IMR-90 (cell line): ENCODE data around the gene RBBP8. TPM values are rescaled to one million over a fixed set of nuclear protein-coding genes. Genes with fewer than 3 reads are reported as not detected.

ENCODE experiments used
- ATAC-seq: fragments of 200-7000 bp; cut with Tn5 transposase; 2 replicates; pipeline ENCODE4 v1.9.1; 2020; ENCODE audit warnings: low read depth, mild to moderate bottlenecking, moderate library complexity
- BruUV-seq: library from RNA; stranded (reverse); fragments of 400-500 nt; replicated peaks from 2 replicates; lab custom pipeline; 2021; lab: Mats Ljungman, UMichigan
- CTCF ChIA-PET: fragments of 300-600 bp; formaldehyde crosslinking; extraction: SDS; loops from one replicate; lab custom pipeline; 2021; ENCODE audit warnings: antibody characterized with exemption; lab: Yijun Ruan, JAX
- POLR2A ChIA-PET: fragments of 300-600 bp; sonication (Branson Sonifier 250); formaldehyde crosslinking; loops from one replicate; lab custom pipeline; 2022; ENCODE audit warnings: antibody characterized with exemption; ENCODE audit not compliant: unreplicated experiment; lab: Charles Lee
- DNase-seq: peaks from one replicate; pipeline ENCODE4 v3.0.0; 2013
- H2AFZ ChIP-seq: replicated peaks from 2 replicates; pipeline ENCODE3; 2013; ENCODE audit warnings: low read length, mild to moderate bottlenecking; ENCODE audit not compliant: poor library complexity
- H2AK5ac ChIP-seq: 2 replicates; pipeline ENCODE4 v1.6.1; 2013; ENCODE audit warnings: low read depth, low read length, inconsistent platforms
- H2AK9ac ChIP-seq: replicated peaks from 2 replicates; pipeline ENCODE3; 2013; ENCODE audit warnings: mild to moderate bottlenecking, low read depth, low read length, moderate library complexity; ENCODE audit not compliant: poor library complexity
- H2BK120ac ChIP-seq: 2 replicates; pipeline ENCODE4 v1.6.1; 2013; ENCODE audit warnings: low read depth, low read length, inconsistent platforms
- H2BK15ac ChIP-seq: 3 replicates; pipeline ENCODE4 v1.6.1; 2013; ENCODE audit warnings: low read depth, low read length, inconsistent platforms
- H2BK20ac ChIP-seq: 2 replicates; pipeline ENCODE4 v1.6.1; 2013; ENCODE audit warnings: low read depth, mild to moderate bottlenecking, inconsistent platforms, low read length, moderate library complexity
- H2BK5ac ChIP-seq: 2 replicates; pipeline ENCODE4 v1.6.1; 2013; ENCODE audit warnings: mild to moderate bottlenecking, low read depth, low read length, inconsistent platforms; ENCODE audit not compliant: poor library complexity, severe bottlenecking
- H3K14ac ChIP-seq: replicated peaks from 2 replicates; pipeline ENCODE4 v1.6.1; 2013; ENCODE audit warnings: low read depth, low read length, inconsistent platforms
- H3K18ac ChIP-seq: 2 replicates; pipeline ENCODE4 v1.6.1; 2013; ENCODE audit warnings: low read depth, low read length, control low read depth
- H3K23ac ChIP-seq: 2 replicates; pipeline ENCODE4 v1.6.1; 2013; ENCODE audit warnings: low read depth, low read length, inconsistent platforms
- H3K27ac ChIP-seq: 2 replicates; pipeline ENCODE4 v1.5.1; 2013; ENCODE audit warnings: mild to moderate bottlenecking, control low read depth, low read length; ENCODE audit not compliant: insufficient read depth
- H3K27me3 ChIP-seq: 2 replicates; pipeline ENCODE4 v1.6.1; 2013; ENCODE audit warnings: low read length; ENCODE audit not compliant: control insufficient read depth, insufficient read depth
- H3K36me3 ChIP-seq: 2 replicates; pipeline ENCODE4 v1.6.1; 2013; ENCODE audit warnings: low read length, mixed read lengths; ENCODE audit not compliant: control insufficient read depth, insufficient read depth
- H3K4ac ChIP-seq: 2 replicates; pipeline ENCODE4 v1.6.1; 2013; ENCODE audit warnings: low read depth, low read length, inconsistent platforms
- H3K4me1 ChIP-seq: 2 replicates; pipeline ENCODE4 v1.6.1; 2013; ENCODE audit warnings: low read length, mixed read lengths; ENCODE audit not compliant: control insufficient read depth, insufficient read depth
- H3K4me2 ChIP-seq: 2 replicates; pipeline ENCODE4 v1.6.1; 2013; ENCODE audit warnings: low read depth, mild to moderate bottlenecking, control low read depth, low read length, moderate library complexity
- H3K4me3 ChIP-seq: 2 replicates; pipeline ENCODE4 v1.5.1; 2013; ENCODE audit warnings: low read depth, mild to moderate bottlenecking, control low read depth, low read length, moderate library complexity; ENCODE audit not compliant: insufficient read depth
- H3K56ac ChIP-seq: 2 replicates; pipeline ENCODE4 v1.6.1; 2013; ENCODE audit warnings: low read length, inconsistent platforms; ENCODE audit not compliant: insufficient read depth; ENCODE audit errors: extremely low read depth
- H3K79me1 ChIP-seq, 2 experiments: 2 replicates each; pipeline ENCODE4 v1.6.1; 2013; ENCODE audit warnings: low read length in 2 of 2, inconsistent platforms in 1 of 2, low read depth in 1 of 2
- H3K9ac ChIP-seq: 2 replicates; pipeline ENCODE4 v1.6.1; 2013; ENCODE audit warnings: low read depth, low read length, control low read depth
- H3K9me1 ChIP-seq: 2 replicates; pipeline ENCODE4 v1.6.1; 2013; ENCODE audit warnings: low read length, inconsistent platforms; ENCODE audit not compliant: insufficient read depth
- H3K9me3 ChIP-seq: 2 replicates; pipeline ENCODE4 v1.6.1; 2013; ENCODE audit warnings: low read length; ENCODE audit not compliant: control insufficient read depth, insufficient read depth
- H4K20me1 ChIP-seq: 2 replicates; pipeline ENCODE4 v1.6.1; 2013; ENCODE audit warnings: low read length, inconsistent platforms; ENCODE audit not compliant: insufficient read depth
- H4K5ac ChIP-seq: 2 replicates; pipeline ENCODE4 v1.6.1; 2013; ENCODE audit warnings: mild to moderate bottlenecking, low read depth, low read length, control low read depth
- H4K8ac ChIP-seq, 2 experiments: 2 replicates each; pipeline ENCODE4 v1.6.1; 2013; ENCODE audit warnings: low read depth in 2 of 2, low read length in 2 of 2, control low read depth in 1 of 2, inconsistent platforms in 1 of 2
- H4K91ac ChIP-seq: 2 replicates; pipeline ENCODE4 v1.6.1; 2013; ENCODE audit warnings: low read depth, low read length, inconsistent platforms; ENCODE audit not compliant: insufficient read depth
- BHLHE40 ChIP-seq: fragments of 150-350 bp; IDR thresholded peaks from 2 replicates; pipeline ENCODE4 v1.6.1; 2016; ENCODE audit warnings: mild to moderate bottlenecking, low read depth, low read length
- CEBPB ChIP-seq: IDR thresholded peaks from 2 replicates; pipeline ENCODE4 v1.6.1; 2012; ENCODE audit warnings: low read depth, low read length, improper control_type of control experiment
- CHD1 ChIP-seq: IDR thresholded peaks from 2 replicates; pipeline ENCODE4 v1.6.1; 2012; ENCODE audit warnings: low read depth, low read length, improper control_type of control experiment
- CTCF ChIP-seq: conservative IDR thresholded peaks from 2 replicates; pipeline ENCODE4 v1.5.1; 2012; ENCODE audit warnings: mild to moderate bottlenecking, low read depth, low read length, improper control_type of control experiment
- FOS ChIP-seq: fragments of 150-350 bp; IDR thresholded peaks from 2 replicates; pipeline ENCODE4 v1.6.1; 2016; ENCODE audit warnings: low read depth, low read length
- MAFK ChIP-seq: IDR thresholded peaks from 2 replicates; pipeline ENCODE4 v1.6.1; 2012; ENCODE audit warnings: low read depth, low read length, improper control_type of control experiment
- MAZ ChIP-seq: IDR thresholded peaks from 2 replicates; pipeline ENCODE4 v1.6.1; 2012; ENCODE audit warnings: low read depth, mild to moderate bottlenecking, low read length, improper control_type of control experiment, moderate library complexity, borderline replicate concordance
- MXI1 ChIP-seq: IDR thresholded peaks from 2 replicates; pipeline ENCODE4 v1.6.1; 2012; ENCODE audit warnings: low read depth, mild to moderate bottlenecking, low read length, moderate library complexity, borderline replicate concordance
- NFE2L2 ChIP-seq: fragments of 150-350 bp; IDR thresholded peaks from 2 replicates; pipeline ENCODE4 v1.6.1; 2016; ENCODE audit warnings: low read depth, mild to moderate bottlenecking, low read length
- POLR2A ChIP-seq: IDR thresholded peaks from 2 replicates; pipeline ENCODE4 v1.6.1; 2012; ENCODE audit warnings: mild to moderate bottlenecking, low read depth, low read length
- RAD21 ChIP-seq: IDR thresholded peaks from 2 replicates; pipeline ENCODE4 v1.6.1; 2012; ENCODE audit warnings: low read length, improper control_type of control experiment
- RCOR1 ChIP-seq: IDR thresholded peaks from 2 replicates; pipeline ENCODE4 v1.6.1; 2012; ENCODE audit warnings: mild to moderate bottlenecking, low read length, improper control_type of control experiment; ENCODE audit not compliant: insufficient replicate concordance
- RFX5 ChIP-seq: IDR thresholded peaks from 2 replicates; pipeline ENCODE4 v1.8.0; 2012; ENCODE audit warnings: low read depth, mild to moderate bottlenecking, low read length, moderate library complexity
- SMC3 ChIP-seq: fragments of 150-350 bp; IDR thresholded peaks from 2 replicates; pipeline ENCODE4 v1.6.1; 2016; ENCODE audit warnings: low read depth, mild to moderate bottlenecking, antibody characterized with exemption, low read length, moderate library complexity
- USF2 ChIP-seq: fragments of 150-350 bp; IDR thresholded peaks from 2 replicates; pipeline ENCODE4 v1.6.1; 2017; ENCODE audit warnings: mild to moderate bottlenecking, antibody characterized with exemption, low read length, low read depth
- whole genome bisulfite sequencing, 2 experiments: methylation state at CpG; one replicate each; pipeline versions ENCODE4 v1.1.5 to v1.1.7; 2013; ENCODE audit warnings: missing lambda C conversion rate in 2 of 2; ENCODE audit not compliant: insufficient read length in 1 of 2; ENCODE audit errors: extremely low coverage in 2 of 2; 5-methylcytosine and 5-hydroxymethylcytosine counted together
- dilution Hi-C: fragments of 300-500 bp; cut with HindIII; formaldehyde crosslinking; loops from one replicate; pipeline ENCODE4 v1.14.3; 2018; ENCODE audit warnings: low sequenced_read_pairs; ENCODE audit not compliant: unreplicated experiment
- in situ Hi-C: fragments of 300-500 bp; cut with MboI; formaldehyde crosslinking; loops from 3 replicates; pipeline ENCODE4 v1.14.3; 2019; ENCODE audit warnings: low sequenced_read_pairs, inconsistent platforms, mixed read lengths
- intact Hi-C: fragments of 100-400 bp; cut with micrococcal nuclease; formaldehyde crosslinking; loops from 2 replicates; pipeline ENCODE4 v1.10.0; 2022
- polyA plus RNA-seq, 3 experiments: library from polyadenylated mRNA; depleted of rRNA; stranded (reverse); fragments of >200 nt; gene quantifications; 2 replicates each; pipeline ENCODE4 v1.2.3, GENCODE V29; 2012; ENCODE audit warnings: low replicate concordance in 1 of 3
- total RNA-seq: library from RNA; depleted of rRNA; stranded (reverse); fragments of >200 nt; gene quantifications from 2 replicates; pipeline ENCODE4 v1.2.3, GENCODE V29; 2012
- TF ChIP-seq, protein P1 (sequence below): fragments of 150-350 bp; IDR thresholded peaks from 2 replicates; pipeline ENCODE4 v1.6.1; 2016; ENCODE audit warnings: low read depth, mild to moderate bottlenecking, low read length, moderate library complexity, borderline replicate concordance

The RBBP8 gene
- total and polyA plus RNA-seq, 2 of the 4 experiments (the other 2 are of a cell fraction), result 12.0 to 21.1 TPM

DNA sequence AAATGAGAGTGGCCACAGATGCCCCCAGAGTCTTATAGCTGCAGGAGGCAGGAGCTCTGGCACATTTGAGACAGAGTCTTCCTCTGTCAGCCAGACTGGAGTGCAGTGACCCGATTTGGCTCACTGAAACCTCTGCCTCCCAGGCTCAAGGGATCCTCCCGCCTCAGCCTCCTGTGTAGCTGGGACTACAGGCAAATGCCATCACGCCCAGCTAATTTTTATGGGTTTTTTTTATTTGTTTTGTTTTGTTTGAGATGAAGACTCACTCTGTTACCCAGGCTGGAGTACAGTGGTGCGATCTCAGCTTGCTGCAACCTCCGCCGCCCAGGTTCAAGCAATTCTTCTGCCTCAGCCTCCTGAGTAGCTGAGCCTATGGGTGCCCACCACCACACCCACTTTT lies 121.4 kb downstream of the RBBP8 start:
- no peak for ATAC-seq

More for the DNA sequence above, 121.4 kb downstream of the RBBP8 start:
- 87% methylated on average over 3 of the region's 6 CpGs; no CpG with 5 or more reads in 1 of the 2 experiments for WGBS, 2 experiments
- Histone ChIP-seq H2AK5ac (no peak overlapping the region), H4K91ac (no peak overlapping the region), H3K27me3 (no peaks in the 10 kb centered on the region), H3K4ac (no peak overlapping the region), H3K9me1 (no peaks in the 10 kb centered on the region; the same call in 1 of the 2 replicates), H2AFZ (no peak overlapping the region), H2BK15ac (no peak overlapping the region), H2BK5ac (no peak overlapping the region), H3K27ac (no peak overlapping the region), H2AK9ac (no peak overlapping the region), H3K4me3 (no peak overlapping the region), H4K5ac (no peak overlapping the region), H2BK20ac (no peak overlapping the region), H3K56ac (no peak overlapping the region), H3K23ac (no peak overlapping the region), H4K8ac (no peak overlapping the region), H3K18ac (no peak overlapping the region), H3K36me3 (no peaks in the 10 kb centered on the region), H3K9ac (no peak overlapping the region), H3K4me2 (no peak overlapping the region), H3K4me1 (peaks cover 9% of the 10 kb centered on the region), H3K79me1 (no peaks in the 10 kb centered on the region), H3K9me3 (no peaks in the 10 kb centered on the region), H4K20me1 (no peaks in the 10 kb centered on the region), H2BK120ac (no peak overlapping the region), H3K14ac (no peak overlapping the region)
- POLR2A ChIA-PET, result no interaction called here
- no peak for DNase-seq
- intact Hi-C loops (no loop called here), dilution Hi-C loops (no loop called here), in situ Hi-C loops (no loop called here)
- CTCF ChIA-PET, result interaction anchor here (0.5 kb wide), 1 partner anchor 689 kb away, joined by 4 read pairs; no protein-coding TSS in a partner anchor
- no TSS peak for BruUV-seq
- TF ChIP-seq, protein P1, sequence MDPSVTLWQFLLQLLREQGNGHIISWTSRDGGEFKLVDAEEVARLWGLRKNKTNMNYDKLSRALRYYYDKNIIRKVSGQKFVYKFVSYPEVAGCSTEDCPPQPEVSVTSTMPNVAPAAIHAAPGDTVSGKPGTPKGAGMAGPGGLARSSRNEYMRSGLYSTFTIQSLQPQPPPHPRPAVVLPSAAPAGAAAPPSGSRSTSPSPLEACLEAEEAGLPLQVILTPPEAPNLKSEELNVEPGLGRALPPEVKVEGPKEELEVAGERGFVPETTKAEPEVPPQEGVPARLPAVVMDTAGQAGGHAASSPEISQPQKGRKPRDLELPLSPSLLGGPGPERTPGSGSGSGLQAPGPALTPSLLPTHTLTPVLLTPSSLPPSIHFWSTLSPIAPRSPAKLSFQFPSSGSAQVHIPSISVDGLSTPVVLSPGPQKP, result no peak
- TF ChIP-seq NFE2L2 (no peak), RAD21 (no peak), RCOR1 (no peak), CEBPB (no peak), RFX5 (no peak), FOS (no peak), CHD1 (no peak), BHLHE40 (no peak), CTCF (no peak), MXI1 (no peak), MAZ (no peak), MAFK (no peak), SMC3 (no peak), POLR2A (no peak), USF2 (no peak)
